Spleen (tissue), 7 donors: Measurements from ENCODE around the gene MED29.

Experiments used
- POLR2A ChIP-seq, 3 donors: fragments of 450-650 bp; IDR thresholded peaks; one replicate each; pipeline ENCODE4 v1.5.1; 2017; ENCODE audit warnings: antibody characterized with exemption in 3 of 3, mild to moderate bottlenecking in 1 of 3
- TF ChIP-seq, protein P1 (sequence below), 11 experiments: fragments of 200-600 bp in 7 of 11; fragments of 450-650 bp in 4 of 11; sonication (generic) in 4 of 11; IDR thresholded peaks in 8 of 11; conservative IDR thresholded peaks in 3 of 11; 1 replicate in 7 of 11; 2 replicates in 4 of 11; pipeline versions ENCODE4 v1.4.0 to v1.8.0; 2016 to 2021; ENCODE audit warnings: antibody characterized with exemption in 11 of 11, inconsistent platforms in 4 of 11, mild to moderate bottlenecking in 1 of 11
- donor health status: DM: no; HTN: no; CAD: no; lungs with moderate emphysema.
- donor health status: DM: no; HTN: no; CAD: no.
- donor health status: DM: no; HTN: no; CAD: no.

GRCh38 chr19:39362682-39363657 lies 28.2 kb upstream of the MED29 start:
- TF ChIP-seq, protein P1, sequence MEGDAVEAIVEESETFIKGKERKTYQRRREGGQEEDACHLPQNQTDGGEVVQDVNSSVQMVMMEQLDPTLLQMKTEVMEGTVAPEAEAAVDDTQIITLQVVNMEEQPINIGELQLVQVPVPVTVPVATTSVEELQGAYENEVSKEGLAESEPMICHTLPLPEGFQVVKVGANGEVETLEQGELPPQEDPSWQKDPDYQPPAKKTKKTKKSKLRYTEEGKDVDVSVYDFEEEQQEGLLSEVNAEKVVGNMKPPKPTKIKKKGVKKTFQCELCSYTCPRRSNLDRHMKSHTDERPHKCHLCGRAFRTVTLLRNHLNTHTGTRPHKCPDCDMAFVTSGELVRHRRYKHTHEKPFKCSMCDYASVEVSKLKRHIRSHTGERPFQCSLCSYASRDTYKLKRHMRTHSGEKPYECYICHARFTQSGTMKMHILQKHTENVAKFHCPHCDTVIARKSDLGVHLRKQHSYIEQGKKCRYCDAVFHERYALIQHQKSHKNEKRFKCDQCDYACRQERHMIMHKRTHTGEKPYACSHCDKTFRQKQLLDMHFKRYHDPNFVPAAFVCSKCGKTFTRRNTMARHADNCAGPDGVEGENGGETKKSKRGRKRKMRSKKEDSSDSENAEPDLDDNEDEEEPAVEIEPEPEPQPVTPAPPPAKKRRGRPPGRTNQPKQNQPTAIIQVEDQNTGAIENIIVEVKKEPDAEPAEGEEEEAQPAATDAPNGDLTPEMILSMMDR (IDR thresholded peaks at IDR 0.05 in 8 of 11, conservative IDR thresholded peaks at IDR 0.05 in 3 of 11) = no peak
- no peak for TF ChIP-seq POLR2A (IDR thresholded peaks at IDR 0.05)
